Thyroid gland (tissue), 4 donors: ENCODE data around the gene NAGA. TPM values are rescaled to one million over a fixed set of nuclear protein-coding genes. Genes with fewer than 3 reads are reported as not detected.

Source experiments
- DNase-seq, 2 donors: peaks; one replicate each; pipeline ENCODE4 v3.0.0-alpha.2; 2019
- H3K27ac ChIP-seq, 3 donors: fragments of 200-600 bp; sonication (generic); 1 replicate in 2 of 3; 2 replicates in 1 of 3; pipeline ENCODE4 v1.5.1; 2016 to 2019; ENCODE audit warnings: mild to moderate bottlenecking in 1 of 3, moderate library complexity in 1 of 3
- H3K27me3 ChIP-seq: fragments of 200-600 bp; sonication (generic); one replicate; pipeline ENCODE4 v1.5.1; 2019
- H3K36me3 ChIP-seq, 2 donors: fragments of 200-600 bp; sonication (generic); one replicate each; pipeline ENCODE4 v1.5.1; 2016 to 2019
- H3K4me1 ChIP-seq, 2 donors: fragments of 200-600 bp; sonication (generic); one replicate each; pipeline ENCODE4 v1.5.1; 2017 to 2019
- H3K4me3 ChIP-seq, 3 donors: fragments of 200-600 bp; sonication (generic); replicated peaks in 1 of 3; 1 replicate in 2 of 3; 2 replicates in 1 of 3; pipeline ENCODE4 v1.5.1; 2016; ENCODE audit warnings: mild to moderate bottlenecking in 1 of 3
- H3K9me3 ChIP-seq: fragments of 200-600 bp; sonication (generic); one replicate; pipeline ENCODE4 v1.5.1; 2017
- POLR2A ChIP-seq, 2 donors: fragments of 450-650 bp; IDR thresholded peaks; one replicate each; pipeline ENCODE4 v1.6.1; 2017; ENCODE audit warnings: antibody characterized with exemption in 2 of 2, mild to moderate bottlenecking in 2 of 2, moderate library complexity in 1 of 2
- WGBS, 2 donors: methylation state at CpG; one replicate each; pipeline ENCODE4 v1.1.5; 2017; 5-methylcytosine and 5-hydroxymethylcytosine counted together
- intact Hi-C: fragments of 100-400 bp; cut with DNase I; formaldehyde crosslinking; loops from one replicate; pipeline ENCODE4 v1.15.1; 2023
- total RNA-seq, 4 donors: library from RNA; depleted of rRNA; stranded (reverse); fragments of >200 nt; gene quantifications; one replicate each; pipeline ENCODE4 v1.2.3, GENCODE V29; 2016
- TF ChIP-seq, protein P1 (sequence below), 6 experiments: fragments of 200-600 bp in 3 of 6; fragments of 450-650 bp in 3 of 6; sonication (generic) in 3 of 6; IDR thresholded peaks; one replicate each; pipeline ENCODE4 v1.5.1; 2016 to 2019; ENCODE audit warnings: antibody characterized with exemption in 6 of 6, mild to moderate bottlenecking in 2 of 6, inconsistent platforms in 1 of 6, moderate library complexity in 1 of 6

The NAGA gene
- total RNA-seq, 4 donors from 2014 or later: 36.8 to 40.9 (median 38.0) TPM

DNA sequence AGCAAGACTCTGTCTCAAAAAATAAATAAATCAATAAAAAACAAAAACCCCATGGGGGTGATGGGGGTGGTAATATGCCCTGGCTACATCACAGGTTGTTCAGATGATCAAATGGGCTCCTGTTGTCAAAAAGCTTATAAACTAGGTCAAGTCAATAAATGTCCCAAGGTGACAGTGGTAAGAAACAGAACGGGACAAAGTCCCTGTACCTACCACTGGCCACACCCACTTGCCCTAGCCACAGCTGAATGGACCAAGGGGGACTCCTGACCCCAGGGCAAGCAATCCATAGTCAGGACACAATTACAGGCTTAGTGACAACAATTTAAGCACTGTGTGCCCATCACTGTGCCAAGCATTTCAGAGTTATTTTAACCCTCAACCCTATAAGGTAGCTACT is 6.0 kb downstream of the NAGA start:
- DNase-seq: no peak
- Histone ChIP-seq H3K4me1 (peaks cover under 1 to 1% of the 10 kb centered on the region in 2 donors), H3K36me3 (peaks cover 11 to 14% of the 10 kb centered on the region in 2 donors), H3K27me3 (no peaks in the 10 kb centered on the region), H3K27ac (no peak overlapping the region), H3K4me3 (no peak overlapping the region), H3K9me3 (no peaks in the 10 kb centered on the region)
- TF ChIP-seq, protein P1, sequence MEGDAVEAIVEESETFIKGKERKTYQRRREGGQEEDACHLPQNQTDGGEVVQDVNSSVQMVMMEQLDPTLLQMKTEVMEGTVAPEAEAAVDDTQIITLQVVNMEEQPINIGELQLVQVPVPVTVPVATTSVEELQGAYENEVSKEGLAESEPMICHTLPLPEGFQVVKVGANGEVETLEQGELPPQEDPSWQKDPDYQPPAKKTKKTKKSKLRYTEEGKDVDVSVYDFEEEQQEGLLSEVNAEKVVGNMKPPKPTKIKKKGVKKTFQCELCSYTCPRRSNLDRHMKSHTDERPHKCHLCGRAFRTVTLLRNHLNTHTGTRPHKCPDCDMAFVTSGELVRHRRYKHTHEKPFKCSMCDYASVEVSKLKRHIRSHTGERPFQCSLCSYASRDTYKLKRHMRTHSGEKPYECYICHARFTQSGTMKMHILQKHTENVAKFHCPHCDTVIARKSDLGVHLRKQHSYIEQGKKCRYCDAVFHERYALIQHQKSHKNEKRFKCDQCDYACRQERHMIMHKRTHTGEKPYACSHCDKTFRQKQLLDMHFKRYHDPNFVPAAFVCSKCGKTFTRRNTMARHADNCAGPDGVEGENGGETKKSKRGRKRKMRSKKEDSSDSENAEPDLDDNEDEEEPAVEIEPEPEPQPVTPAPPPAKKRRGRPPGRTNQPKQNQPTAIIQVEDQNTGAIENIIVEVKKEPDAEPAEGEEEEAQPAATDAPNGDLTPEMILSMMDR (IDR thresholded peaks at IDR 0.05): no peak
- no peak for TF ChIP-seq POLR2A (IDR thresholded peaks at IDR 0.05)
- intact Hi-C loops: no loop called here
- WGBS, 2 donors: 88 to 94% methylated on average over 1 of the region's 1 CpG

DNA sequence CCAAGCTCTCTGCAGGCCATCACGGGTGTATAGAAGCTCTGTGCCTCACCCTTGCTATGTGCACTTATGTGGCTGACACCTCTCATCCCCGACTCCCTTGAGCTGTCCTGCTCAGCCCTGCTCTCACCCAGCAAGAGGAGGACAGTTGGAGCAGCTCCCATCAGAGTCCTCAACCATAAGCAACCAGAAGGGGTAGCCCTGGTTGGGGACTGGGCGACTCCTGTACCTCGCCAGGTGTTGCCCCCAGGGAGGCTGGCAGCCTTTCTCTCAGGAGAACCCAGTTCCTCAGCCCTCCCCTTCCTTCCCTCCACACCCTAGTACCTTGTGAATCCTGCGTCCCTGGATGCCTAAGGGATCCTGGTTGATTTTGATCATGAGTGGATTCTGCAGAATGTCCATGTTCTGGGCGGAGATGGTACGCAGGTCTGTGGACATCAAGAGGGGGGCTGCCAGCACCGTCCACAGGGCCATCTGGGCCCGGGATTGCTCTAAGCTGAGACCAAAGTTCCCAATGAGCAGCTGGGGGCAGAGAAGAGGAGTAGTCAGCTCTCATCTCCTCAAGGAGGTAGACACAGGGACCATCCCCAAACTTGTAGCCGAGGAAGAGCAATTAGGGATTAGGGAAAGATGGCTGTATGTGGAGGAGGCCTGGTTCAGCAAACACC is 8.0 kb downstream of the NAGA start:
- DNase-seq: no peak
- Histone ChIP-seq H3K9me3 (no peaks in the 10 kb centered on the region), H3K27ac (no peak overlapping the region), H3K36me3 (peaks cover 11 to 14% of the 10 kb centered on the region in 2 donors), H3K27me3 (no peaks in the 10 kb centered on the region), H3K4me1 (no peaks in the 10 kb centered on the region), H3K4me3 (no peak overlapping the region)
- 95 to 98% methylated on average over 10 of the region's 10 CpGs for WGBS, 2 donors
- TF ChIP-seq, protein P1 (IDR thresholded peaks at IDR 0.05): no peak
- TF ChIP-seq POLR2A (IDR thresholded peaks at IDR 0.05): no peak
- intact Hi-C loops: no loop called here

DNA sequence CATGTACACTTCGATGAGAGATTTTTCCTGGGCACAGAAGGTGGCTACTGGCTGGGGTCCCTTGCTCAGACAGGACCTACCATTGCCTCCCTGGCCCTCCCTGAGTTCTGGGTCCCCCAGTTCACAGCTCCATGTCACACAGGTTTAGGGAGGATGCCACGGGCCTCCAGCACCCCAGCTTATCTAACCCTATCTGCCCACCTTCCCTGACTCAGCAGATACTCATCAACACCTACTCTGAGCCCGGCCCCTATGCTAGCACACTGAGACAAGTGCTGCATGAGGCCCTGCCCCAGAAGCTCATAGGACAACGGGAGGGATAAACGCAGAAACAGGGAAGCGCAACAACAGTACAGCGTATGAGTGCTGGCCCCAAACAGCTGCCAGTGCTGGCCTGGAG is 9.6 kb downstream of the NAGA start:
- DNase-seq: no peak

DNA sequence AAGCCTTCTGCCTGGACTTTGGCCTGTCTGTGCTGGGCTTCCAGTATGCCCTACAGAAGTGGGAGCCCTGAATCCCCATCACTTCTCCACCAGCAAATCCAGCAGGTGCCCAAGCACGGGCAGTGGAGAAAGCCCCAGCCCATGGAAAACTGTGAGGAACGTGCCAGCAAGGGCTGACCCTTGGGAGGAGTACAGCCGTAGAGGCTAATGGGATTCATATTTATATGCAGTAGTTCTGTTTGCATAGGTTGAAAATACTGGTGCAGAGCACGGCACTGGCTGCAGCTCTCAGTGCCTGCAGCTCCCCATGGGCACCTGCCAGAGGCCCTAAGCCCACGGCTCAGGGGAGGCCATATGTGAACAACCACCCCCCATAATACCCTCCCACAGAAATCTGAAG is 10.1 kb downstream of the NAGA start:
- Histone ChIP-seq H3K4me1 (no peaks in the 10 kb centered on the region), H3K36me3 (peaks cover 6 to 11% of the 10 kb centered on the region in 2 donors), H3K27me3 (no peaks in the 10 kb centered on the region), H3K4me3 (no peak overlapping the region), H3K27ac (no peak overlapping the region), H3K9me3 (no peaks in the 10 kb centered on the region)
- WGBS, 2 donors: 97 to 100% methylated on average over 4 to 5 of the region's 5 CpGs
- intact Hi-C loops: no loop called here
- DNase-seq: no peak
- no peak for TF ChIP-seq POLR2A (IDR thresholded peaks at IDR 0.05)
- TF ChIP-seq, protein P1 (IDR thresholded peaks at IDR 0.05): no peak

More for the DNA sequence above, 9.6 kb downstream of the NAGA start:
- TF ChIP-seq, protein P1 (IDR thresholded peaks at IDR 0.05): no peak
- no peak for TF ChIP-seq POLR2A (IDR thresholded peaks at IDR 0.05)
- no peaks in the 10 kb centered on the region for H3K9me3 ChIP-seq
- no peaks in the 10 kb centered on the region for H3K27me3 ChIP-seq
- H3K4me1 ChIP-seq: no peaks in the 10 kb centered on the region
- H3K27ac ChIP-seq: no peak overlapping the region
- peaks cover 6 to 11% of the 10 kb centered on the region in 2 donors for H3K36me3 ChIP-seq
- H3K4me3 ChIP-seq: no peak overlapping the region
- intact Hi-C loops: no loop called here
- 92 to 99% methylated on average over 7 of the region's 7 CpGs for WGBS, 2 donors

DNA sequence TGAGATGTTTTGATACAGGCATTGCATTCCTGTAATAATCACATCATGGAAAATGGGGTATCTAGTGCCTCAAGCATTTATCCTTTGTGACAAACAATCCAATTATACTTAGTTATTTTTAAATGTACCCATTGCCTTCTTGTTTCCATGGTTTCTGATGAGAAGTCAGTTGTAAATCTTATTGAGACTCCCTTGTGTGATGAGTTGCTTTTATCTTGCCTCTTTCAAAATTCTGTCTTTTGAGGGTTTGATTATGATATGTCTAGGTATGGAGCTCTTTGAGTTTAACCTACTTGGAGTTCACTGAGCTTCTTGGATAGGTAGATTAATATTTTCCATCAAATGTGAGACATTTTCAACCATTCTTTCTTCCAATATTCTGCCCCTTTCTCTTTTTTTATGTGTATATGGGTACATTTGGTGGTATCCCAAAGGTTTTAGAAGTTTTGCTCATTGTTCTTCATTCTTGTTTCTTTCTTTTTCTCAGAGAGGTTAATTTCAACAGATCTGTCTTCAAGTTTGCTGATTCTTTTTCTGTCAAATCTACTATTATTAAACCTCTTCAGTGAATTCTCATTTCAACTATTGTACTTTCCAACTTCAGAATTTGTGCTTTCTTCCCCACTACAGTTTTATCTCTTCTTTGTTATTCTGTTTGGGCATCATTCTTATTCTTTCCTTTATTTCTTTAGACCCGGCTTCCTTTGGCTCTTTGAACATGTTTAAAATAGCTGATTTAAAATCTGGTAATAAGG is 13.7 kb downstream of the NAGA start:
- H3K4me1 ChIP-seq: no peaks in the 10 kb centered on the region
- no peak overlapping the region for H3K27ac ChIP-seq
- H3K9me3 ChIP-seq: no peaks in the 10 kb centered on the region
- peaks cover 6 to 11% of the 10 kb centered on the region in 2 donors for H3K36me3 ChIP-seq
- no peak for DNase-seq
- no peak overlapping the region for H3K4me3 ChIP-seq
- intact Hi-C loops: no loop called here
- WGBS, 2 donors: 98% methylated on average over 1 of the region's 1 CpG
- no peak for TF ChIP-seq POLR2A (IDR thresholded peaks at IDR 0.05)
- TF ChIP-seq, protein P1 (IDR thresholded peaks at IDR 0.05): no peak
- H3K27me3 ChIP-seq: no peaks in the 10 kb centered on the region
